Activated CD4-positive, alpha-beta memory T cell treated with anti-CD3 and anti-CD28 coated beads, Interleukin-2, amount 10 ng/mL, durations not matched to agents 7 days and 5 days (primary cell): ENCODE measurements around the gene RBM46. TPM values are rescaled to one million over a fixed set of nuclear protein-coding genes. Genes with fewer than 3 reads are reported as not detected.

Experiments used
- CTCF ChIA-PET: fragments of 350-600 bp; sonication (Branson Sonifier 250); formaldehyde crosslinking; loops from one replicate; lab custom pipeline; 2021; ENCODE audit warnings: antibody characterized with exemption, inconsistent platforms; lab: Charles Lee
- POLR2A ChIA-PET: fragments of 350-600 bp; sonication (Branson Sonifier 250); formaldehyde crosslinking; loops from one replicate; lab custom pipeline; 2021; ENCODE audit warnings: antibody characterized with exemption; lab: Charles Lee
- DNase-seq: peaks from one replicate; pipeline ENCODE4 v3.0.0-alpha.2; 2020
- H3K27ac Mint-ChIP-seq: one replicate; pipeline ENCODE4 v1.8.0; 2021; ENCODE audit warnings: mild to moderate bottlenecking, mixed read lengths
- H3K27me3 Mint-ChIP-seq: one replicate; pipeline ENCODE4 v1.8.0; 2021; ENCODE audit warnings: mixed read lengths
- H3K36me3 Mint-ChIP-seq: one replicate; pipeline ENCODE4 v1.8.0; 2021; ENCODE audit warnings: low read depth, mixed read lengths
- H3K4me1 Mint-ChIP-seq: one replicate; pipeline ENCODE4 v1.8.0; 2021; ENCODE audit warnings: mixed read lengths
- H3K4me3 Mint-ChIP-seq: one replicate; pipeline ENCODE4 v1.8.0; 2021; ENCODE audit warnings: mild to moderate bottlenecking, mixed read lengths
- H3K9me3 Mint-ChIP-seq: one replicate; pipeline ENCODE4 v1.8.0; 2021; ENCODE audit warnings: mixed read lengths
- total RNA-seq, 2 experiments: library from RNA; stranded (reverse); gene quantifications; one replicate each; pipeline ENCODE4 v1.2.3, GENCODE V29; 2021

The RBM46 gene, protein sequence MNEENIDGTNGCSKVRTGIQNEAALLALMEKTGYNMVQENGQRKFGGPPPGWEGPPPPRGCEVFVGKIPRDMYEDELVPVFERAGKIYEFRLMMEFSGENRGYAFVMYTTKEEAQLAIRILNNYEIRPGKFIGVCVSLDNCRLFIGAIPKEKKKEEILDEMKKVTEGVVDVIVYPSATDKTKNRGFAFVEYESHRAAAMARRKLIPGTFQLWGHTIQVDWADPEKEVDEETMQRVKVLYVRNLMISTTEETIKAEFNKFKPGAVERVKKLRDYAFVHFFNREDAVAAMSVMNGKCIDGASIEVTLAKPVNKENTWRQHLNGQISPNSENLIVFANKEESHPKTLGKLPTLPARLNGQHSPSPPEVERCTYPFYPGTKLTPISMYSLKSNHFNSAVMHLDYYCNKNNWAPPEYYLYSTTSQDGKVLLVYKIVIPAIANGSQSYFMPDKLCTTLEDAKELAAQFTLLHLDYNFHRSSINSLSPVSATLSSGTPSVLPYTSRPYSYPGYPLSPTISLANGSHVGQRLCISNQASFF
- not detected for total RNA-seq

DNA sequence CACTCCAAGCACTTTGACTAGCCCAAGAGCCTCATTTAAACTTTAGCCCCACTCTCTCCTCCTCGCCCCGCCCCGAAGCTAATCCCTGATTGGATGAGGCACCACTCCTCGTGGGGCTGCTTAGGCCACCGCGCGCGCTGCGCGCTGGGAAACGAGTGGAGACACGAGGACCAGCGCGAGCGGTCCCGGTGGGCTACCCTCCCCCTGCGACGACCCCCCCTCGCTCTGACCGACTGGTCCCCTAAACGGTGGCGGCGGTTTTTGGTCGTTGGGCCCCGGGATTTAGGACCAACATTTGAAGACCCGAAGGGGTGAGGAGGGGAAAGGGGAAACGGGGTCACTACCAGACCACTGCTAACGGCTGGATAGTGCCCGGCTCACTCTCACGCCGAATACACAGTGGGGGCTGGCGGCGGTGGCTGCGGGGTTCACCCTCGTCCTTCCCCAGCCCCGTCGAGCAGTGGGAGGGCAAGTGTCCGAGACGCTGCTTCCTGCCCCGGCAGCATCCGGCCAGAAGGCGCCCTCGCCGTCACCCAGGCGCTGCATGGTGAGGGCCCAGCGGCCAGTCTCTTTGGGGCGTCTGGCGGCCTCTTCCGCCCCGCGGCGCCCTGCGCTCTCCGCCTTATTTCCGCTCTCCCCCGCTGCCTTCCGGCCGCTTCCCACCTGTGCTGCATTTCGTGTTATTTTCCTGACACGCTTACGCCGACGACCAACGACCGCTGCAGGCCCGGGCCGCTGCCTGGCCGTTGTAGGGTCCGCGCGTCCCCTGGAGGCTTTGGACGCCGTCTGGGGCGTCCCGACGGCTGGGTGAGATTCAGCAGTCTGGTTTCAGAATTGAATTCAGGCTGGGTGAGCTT, at the start of gene RBM46:
Gene RBM46, plus strand, starts transcription at position 147 of the 857 bp plus-strand sequence. CDS start 15,481 bp downstream, outside the sequence.
- no peaks in the 10 kb centered on the region for H3K9me3 Mint-ChIP-seq
- H3K27me3 Mint-ChIP-seq = peaks cover 2% of the 10 kb centered on the region
- H3K4me3 Mint-ChIP-seq = no peak within 1 kb of the TSS
- H3K27ac Mint-ChIP-seq = no peak within 1 kb of the TSS
- CTCF ChIA-PET = no interaction called here
- POLR2A ChIA-PET = no interaction called here
- H3K4me1 Mint-ChIP-seq = no peaks in the 10 kb centered on the region
- H3K36me3 Mint-ChIP-seq = no peaks in the 10 kb centered on the region
- no peak for DNase-seq

DNA sequence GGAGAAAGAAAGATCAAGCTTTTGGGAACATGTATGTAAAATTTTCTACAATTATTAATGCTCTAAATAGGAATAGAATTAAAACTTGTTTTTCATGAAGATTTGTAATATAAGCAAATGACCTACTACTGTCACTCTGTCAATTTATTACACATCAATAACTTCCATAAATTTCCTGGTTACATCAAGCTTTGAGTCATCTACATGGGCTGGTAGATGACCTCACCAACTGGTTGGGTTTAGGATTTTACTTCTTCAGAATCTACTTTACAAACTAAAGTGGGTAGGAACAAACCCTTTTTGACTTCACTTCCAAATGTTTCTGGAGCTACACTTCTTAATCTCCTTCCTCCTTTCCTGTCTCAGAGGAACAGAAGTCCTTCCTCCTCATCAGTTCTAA, 49.3 kb upstream of the RBM46 start:
- Mint-ChIP-seq H3K27ac (no peak overlapping the region), H3K27me3 (peaks cover 23% of the 10 kb centered on the region), H3K4me1 (no peaks in the 10 kb centered on the region), H3K36me3 (no peaks in the 10 kb centered on the region), H3K9me3 (no peaks in the 10 kb centered on the region), H3K4me3 (no peak overlapping the region)
- DNase-seq = no peak
- ChIA-PET POLR2A (no interaction called here), CTCF (interaction anchor here (1.1 kb wide), 1 partner anchor 8 kb away, joined by 3 read pairs; no protein-coding TSS in a partner anchor)

DNA sequence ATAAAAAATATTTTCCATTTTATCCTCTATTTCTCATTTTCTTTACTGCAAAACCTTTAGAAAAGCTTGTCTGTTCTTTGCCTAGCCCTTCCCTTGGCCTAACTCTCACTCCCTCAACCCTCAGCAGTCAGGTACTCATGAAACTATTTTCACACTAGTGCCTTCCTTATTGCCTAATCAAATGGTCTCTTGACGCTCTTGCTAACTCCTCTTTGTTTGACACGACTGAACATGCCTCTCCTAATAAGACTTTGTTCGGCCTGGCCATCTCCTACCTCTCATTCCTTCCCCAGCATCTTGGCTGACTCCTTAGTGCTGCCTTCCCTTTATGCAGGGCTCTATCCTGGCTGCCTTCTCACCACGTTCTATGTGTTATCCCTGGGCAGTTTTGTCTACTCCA, 48.4 kb upstream of the RBM46 start:
- DNase-seq = no peak
- Mint-ChIP-seq H3K27ac (no peak overlapping the region), H3K36me3 (no peaks in the 10 kb centered on the region), H3K9me3 (no peaks in the 10 kb centered on the region), H3K27me3 (peaks cover 18% of the 10 kb centered on the region), H3K4me1 (no peaks in the 10 kb centered on the region), H3K4me3 (no peak overlapping the region)
- ChIA-PET CTCF (no interaction called here), POLR2A (no interaction called here)

DNA sequence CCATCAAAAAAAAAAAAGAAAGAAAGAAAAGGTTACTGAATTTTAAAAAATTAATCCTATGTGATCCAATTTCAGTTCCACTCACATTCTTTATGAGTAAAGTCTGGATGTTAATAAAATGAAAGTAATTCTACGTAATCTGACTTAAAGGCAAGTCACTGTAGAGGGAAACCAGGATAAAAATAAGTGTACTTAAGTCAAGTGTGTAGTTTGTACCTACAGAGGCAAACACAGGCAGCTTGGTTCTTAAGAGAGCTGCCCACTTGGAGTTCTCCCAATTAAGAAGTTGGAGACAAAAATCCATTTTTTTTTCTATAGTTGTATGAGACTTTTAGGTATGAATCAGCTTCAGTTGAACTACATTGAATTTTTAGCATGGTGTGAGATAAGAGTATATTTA, 44.3 kb upstream of the RBM46 start:
- DNase-seq = no peak
- no peak overlapping the region for H3K4me3 Mint-ChIP-seq
- no peaks in the 10 kb centered on the region for H3K36me3 Mint-ChIP-seq
- H3K27ac Mint-ChIP-seq = no peak overlapping the region
- ChIA-PET CTCF (no interaction called here), POLR2A (no interaction called here)
- peaks cover 31% of the 10 kb centered on the region for H3K27me3 Mint-ChIP-seq
- peaks cover under 1% of the 10 kb centered on the region for H3K4me1 Mint-ChIP-seq
- H3K9me3 Mint-ChIP-seq = no peaks in the 10 kb centered on the region

DNA sequence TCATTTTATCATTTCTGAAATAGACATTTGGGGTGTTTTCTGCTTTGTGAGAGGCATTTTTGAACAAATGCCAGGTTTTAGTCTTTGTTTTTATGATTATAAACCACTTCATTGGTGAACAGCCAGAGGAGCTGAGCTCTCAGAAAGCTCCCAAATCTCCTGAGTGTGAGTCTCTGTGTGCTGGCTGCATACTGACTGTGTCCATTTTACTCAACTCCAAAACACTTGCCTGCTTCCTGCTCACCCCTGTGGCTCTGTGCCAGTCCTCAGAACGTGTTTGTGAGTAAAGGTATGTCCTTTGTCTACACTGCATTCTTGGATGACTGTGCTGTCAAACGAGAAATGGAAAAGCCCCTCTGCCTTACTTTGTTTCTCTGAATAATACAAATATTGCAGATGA, 42.6 kb upstream of the RBM46 start:
- H3K27ac Mint-ChIP-seq = no peak overlapping the region
- DNase-seq = no peak
- no peak overlapping the region for H3K4me3 Mint-ChIP-seq
- POLR2A ChIA-PET = no interaction called here
- H3K36me3 Mint-ChIP-seq = no peaks in the 10 kb centered on the region
- peaks cover 12% of the 10 kb centered on the region for H3K4me1 Mint-ChIP-seq
- no peaks in the 10 kb centered on the region for H3K9me3 Mint-ChIP-seq
- peaks cover 37% of the 10 kb centered on the region for H3K27me3 Mint-ChIP-seq
- CTCF ChIA-PET = no interaction called here

DNA sequence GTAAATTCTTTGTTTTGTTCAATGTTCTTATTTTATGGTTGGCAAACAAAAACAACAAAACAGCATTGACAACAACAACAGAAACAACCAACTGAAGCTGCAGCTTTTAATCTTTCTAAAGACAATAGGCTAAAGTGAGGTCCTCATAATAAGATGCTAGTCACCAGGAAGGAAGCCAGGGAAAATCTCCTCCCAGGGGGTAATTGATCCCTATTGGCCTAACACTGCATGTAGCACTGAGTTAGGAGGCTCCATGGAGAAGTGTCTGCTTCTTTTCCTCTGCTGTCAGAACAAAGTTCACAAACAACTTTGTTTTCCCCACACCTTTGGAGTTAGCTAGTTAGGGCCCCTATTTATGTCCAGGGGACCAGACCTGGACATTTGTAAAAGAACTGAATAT, 42.0 kb upstream of the RBM46 start:
- ChIA-PET POLR2A (no interaction called here), CTCF (no interaction called here)
- Mint-ChIP-seq H3K9me3 (no peaks in the 10 kb centered on the region), H3K27me3 (peaks cover 39% of the 10 kb centered on the region), H3K4me3 (no peak overlapping the region), H3K27ac (no peak overlapping the region), H3K36me3 (peaks cover 2% of the 10 kb centered on the region), H3K4me1 (peaks cover 14% of the 10 kb centered on the region)
- DNase-seq = no peak

DNA sequence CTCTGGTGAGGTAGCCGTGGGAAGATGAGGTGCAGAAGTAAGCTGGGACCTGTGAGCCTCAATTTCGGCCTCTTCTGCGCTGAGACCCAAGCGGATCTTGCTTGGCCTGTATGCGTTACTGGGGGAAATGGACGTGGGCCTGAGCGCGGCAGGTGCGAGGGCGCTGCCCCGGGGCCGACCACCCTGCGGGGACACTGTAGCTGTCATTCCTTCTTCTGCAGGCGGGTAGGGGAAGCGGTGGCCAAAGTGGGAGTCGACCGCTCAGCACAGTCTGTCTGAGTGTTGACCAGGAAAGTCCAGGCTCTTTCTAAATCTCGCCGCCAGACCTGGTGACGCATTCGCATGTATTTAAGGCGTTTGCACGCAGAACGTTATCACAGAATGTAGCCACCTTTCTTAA, 40.6 kb upstream of the RBM46 start:
- DNase-seq = no peak
- peaks cover 4% of the 10 kb centered on the region for H3K36me3 Mint-ChIP-seq
- POLR2A ChIA-PET = no interaction called here
- no peak overlapping the region for H3K27ac Mint-ChIP-seq
- H3K4me3 Mint-ChIP-seq = no peak overlapping the region
- H3K27me3 Mint-ChIP-seq = peaks cover 48% of the 10 kb centered on the region
- H3K9me3 Mint-ChIP-seq = no peaks in the 10 kb centered on the region
- H3K4me1 Mint-ChIP-seq = peaks cover 17% of the 10 kb centered on the region
- CTCF ChIA-PET = no interaction called here

DNA sequence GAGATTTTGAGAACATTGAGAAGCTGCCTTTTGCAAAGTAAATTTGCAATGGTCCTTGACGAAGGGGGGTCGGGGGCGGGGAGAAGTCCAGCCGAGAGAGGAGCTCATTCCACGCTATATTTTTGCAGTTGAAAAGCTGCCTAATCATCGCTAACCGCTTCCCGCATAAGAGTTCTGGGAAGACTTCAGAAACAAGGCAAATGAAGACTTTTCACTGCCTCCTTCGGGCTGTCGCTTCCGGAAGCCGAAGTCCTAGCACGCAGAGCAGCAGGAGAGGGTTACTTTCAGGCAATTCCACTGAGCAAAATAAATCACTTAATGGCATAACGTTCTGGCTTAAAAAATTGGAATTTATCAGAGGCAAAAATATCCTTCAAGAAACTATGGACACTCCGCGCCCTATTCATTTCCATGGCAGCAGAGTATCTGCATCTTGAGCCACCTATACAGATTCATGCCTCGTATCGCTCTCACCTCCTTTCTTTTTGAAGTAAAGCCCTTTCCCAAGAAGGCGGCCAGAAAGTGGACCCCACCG, 39.9 kb upstream of the RBM46 start:
- POLR2A ChIA-PET = no interaction called here

DNA sequence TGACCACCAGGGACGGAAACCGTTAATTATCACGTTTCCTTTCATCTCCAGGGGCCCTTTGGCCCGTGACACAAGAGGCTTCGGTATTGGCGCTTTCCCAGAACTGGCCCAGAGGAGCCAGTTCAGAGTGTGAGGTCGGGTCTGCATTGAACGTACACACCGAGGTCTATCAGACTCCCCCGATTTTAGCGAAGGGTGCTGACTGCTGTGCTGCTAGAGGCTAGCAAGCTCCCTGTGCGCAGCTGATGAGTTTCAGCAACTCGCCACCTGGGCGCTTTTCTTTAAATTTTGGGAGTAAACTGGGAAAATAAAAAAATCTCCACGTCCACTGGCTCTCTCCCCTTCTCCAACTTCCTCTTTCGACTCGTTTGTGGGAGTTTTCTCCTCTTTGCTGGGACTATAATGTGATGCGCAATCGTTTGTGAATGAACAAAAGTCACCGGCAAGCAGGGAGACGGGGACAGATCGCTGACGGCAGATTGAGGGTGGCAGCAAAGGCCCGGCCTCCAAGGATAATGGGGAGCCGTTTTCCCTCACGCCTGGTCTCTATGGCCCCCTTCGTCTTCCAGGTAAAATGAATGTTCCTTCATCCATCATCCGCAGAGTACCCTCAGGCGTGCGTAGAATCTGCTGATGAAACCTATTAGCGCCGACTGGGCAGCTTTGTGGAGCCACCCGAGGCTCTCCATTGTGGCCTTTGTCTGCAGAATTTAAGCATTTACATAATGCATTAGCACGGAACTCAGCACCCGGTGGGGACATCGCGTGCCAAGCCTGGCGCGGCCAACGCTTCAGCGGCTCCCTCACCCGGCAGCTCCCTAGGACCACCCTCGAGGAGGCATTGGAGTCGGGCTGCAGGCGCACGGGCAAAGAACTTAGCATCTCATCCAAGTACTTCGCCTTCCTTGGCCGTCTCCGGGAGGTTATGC, 38.9 kb upstream of the RBM46 start:
- H3K27me3 Mint-ChIP-seq = peaks cover 62% of the 10 kb centered on the region
- ChIA-PET POLR2A (no interaction called here), CTCF (no interaction called here)
- H3K27ac Mint-ChIP-seq = no peak overlapping the region
- H3K4me1 Mint-ChIP-seq = peaks cover 17% of the 10 kb centered on the region
- peak overlapping the region; percentile 17 for H3K4me3 Mint-ChIP-seq
- H3K9me3 Mint-ChIP-seq = no peaks in the 10 kb centered on the region
- no peak for DNase-seq
- H3K36me3 Mint-ChIP-seq = peaks cover 4% of the 10 kb centered on the region

More for the DNA sequence above, 39.9 kb upstream of the RBM46 start:
- Mint-ChIP-seq H3K27ac (no peak overlapping the region), H3K4me1 (peaks cover 17% of the 10 kb centered on the region), H3K4me3 (no peak overlapping the region), H3K36me3 (peaks cover 4% of the 10 kb centered on the region), H3K9me3 (no peaks in the 10 kb centered on the region), H3K27me3 (peaks cover 53% of the 10 kb centered on the region)
- DNase-seq = no peak
- CTCF ChIA-PET = no interaction called here

DNA sequence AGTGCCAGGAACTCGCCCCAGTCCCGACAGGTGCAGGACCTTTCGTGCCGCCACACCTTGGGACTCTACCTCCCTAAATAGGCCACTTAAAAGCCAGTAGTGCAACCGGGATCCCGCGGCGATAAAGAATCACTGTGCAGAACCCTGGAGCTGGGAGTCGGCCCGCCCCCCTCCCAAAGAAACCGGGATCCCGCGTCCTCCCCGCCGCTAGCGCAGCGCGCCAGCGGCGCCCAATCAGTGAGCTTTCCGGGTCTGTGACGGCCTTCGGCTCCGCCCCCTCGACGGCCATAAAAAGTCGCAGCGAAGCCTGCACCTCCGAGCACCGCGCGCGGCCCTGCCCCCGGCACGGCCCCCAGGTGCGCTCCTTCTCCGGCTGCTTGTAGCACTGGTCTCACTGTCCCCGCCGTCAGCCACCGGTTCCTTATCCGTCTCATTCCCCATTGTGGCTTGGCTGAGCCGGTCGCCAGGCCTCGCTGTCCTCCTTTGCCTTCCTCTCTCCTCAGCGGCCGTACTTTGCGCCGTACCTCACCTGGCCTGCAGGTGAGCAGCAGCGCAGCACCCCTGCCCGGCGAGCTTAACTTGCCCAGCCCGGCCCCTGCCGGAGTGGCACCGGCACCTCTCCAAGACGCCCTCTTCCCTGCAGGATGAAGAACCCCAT, 37.3 kb upstream of the RBM46 start, which contains the start of gene LRAT:
Gene LRAT, plus strand, starts transcription at position 318 of the 658 bp plus-strand sequence. Its CDS starts 327 bp downstream, at position 645.
- peak; percentile 56 for DNase-seq
- Mint-ChIP-seq H3K27me3 (peaks cover 67% of the 10 kb centered on the region), H3K36me3 (peaks cover 4% of the 10 kb centered on the region), H3K4me1 (peaks cover 17% of the 10 kb centered on the region), H3K4me3 (peak within 1 kb of the TSS; percentile 75), H3K9me3 (no peaks in the 10 kb centered on the region), H3K27ac (no peak within 1 kb of the TSS)
- ChIA-PET CTCF (interaction anchor here (0.9 kb wide), 1 partner anchor 60 kb away, joined by 4 read pairs; no protein-coding TSS in a partner anchor), POLR2A (no interaction called here)

DNA sequence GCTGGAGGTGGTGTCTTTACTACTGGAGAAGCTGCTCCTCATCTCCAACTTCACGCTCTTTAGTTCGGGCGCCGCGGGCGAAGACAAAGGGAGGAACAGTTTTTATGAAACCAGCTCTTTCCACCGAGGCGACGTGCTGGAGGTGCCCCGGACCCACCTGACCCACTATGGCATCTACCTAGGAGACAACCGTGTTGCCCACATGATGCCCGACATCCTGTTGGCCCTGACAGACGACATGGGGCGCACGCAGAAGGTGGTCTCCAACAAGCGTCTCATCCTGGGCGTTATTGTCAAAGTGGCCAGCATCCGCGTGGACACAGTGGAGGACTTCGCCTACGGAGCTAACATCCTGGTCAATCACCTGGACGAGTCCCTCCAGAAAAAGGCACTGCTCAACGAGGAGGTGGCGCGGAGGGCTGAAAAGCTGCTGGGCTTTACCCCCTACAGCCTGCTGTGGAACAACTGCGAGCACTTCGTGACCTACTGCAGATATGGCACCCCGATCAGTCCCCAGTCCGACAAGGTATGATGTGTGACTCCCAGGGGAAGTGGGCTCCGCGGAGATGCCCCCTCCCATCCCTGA, 36.6 kb upstream of the RBM46 start:
- Mint-ChIP-seq H3K27me3 (peaks cover 69% of the 10 kb centered on the region), H3K4me3 (peak overlapping the region; percentile 75), H3K27ac (no peak overlapping the region), H3K36me3 (peaks cover 4% of the 10 kb centered on the region), H3K4me1 (peaks cover 17% of the 10 kb centered on the region), H3K9me3 (no peaks in the 10 kb centered on the region)
- CTCF ChIA-PET = interaction anchor here (0.9 kb wide), 1 partner anchor 60 kb away, joined by 4 read pairs; no protein-coding TSS in a partner anchor
- DNase-seq = no peak
- POLR2A ChIA-PET = no interaction called here
